GM18507 (cell line): Measurements from ENCODE around the gene RAPGEF2.
"Not testable (repeated sequence)": the region's sequence is repeated elsewhere in the genome, so short reads cannot be mapped to it uniquely, and the experiment has no call there.

Experiments used
- DNase-seq: peaks from one replicate; pipeline ENCODE4 v3.0.0; 2011; ENCODE audit warnings: low read depth; ENCODE audit not compliant: insufficient read length; ENCODE audit errors: extremely low spot score
- FAIRE-seq: peaks from 2 replicates; lab custom pipeline; 2011; peaks lifted over from hg19 to GRCh38; lab: Jason Lieb, UNC

The RAPGEF2 gene

GRCh38 chr4:159284113-159284512 lies 181.2 kb downstream of the RAPGEF2 start:
- DNase-seq, result no peak
- no peak for FAIRE-seq

- no peak for FAIRE-seq
- no peak for DNase-seq
Measured at GRCh38 chr4:159284733-159285132, 181.9 kb downstream of the RAPGEF2 start.

- FAIRE-seq (no peak), DNase-seq (no peak)
Measured at GRCh38 chr4:159287767-159288166, 184.9 kb downstream of the RAPGEF2 start.

GRCh38 chr4:159289682-159290081 lies 186.8 kb downstream of the RAPGEF2 start:
- no peak for DNase-seq
- no peak for FAIRE-seq

- no peak for FAIRE-seq
- no peak for DNase-seq
Measured at GRCh38 chr4:159290321-159291030, 187.6 kb downstream of the RAPGEF2 start.

GRCh38 chr4:159291176-159291575 lies 188.3 kb downstream of the RAPGEF2 start:
- no peak for FAIRE-seq

GRCh38 chr4:159292137-159292896 lies 189.4 kb downstream of the RAPGEF2 start:
- DNase-seq, result no peak
- no peak for FAIRE-seq

More at GRCh38 chr4:159291176-159291575, 188.3 kb downstream of the RAPGEF2 start:
- DNase-seq, result no peak

- FAIRE-seq (no peak), DNase-seq (no peak)
Measured at GRCh38 chr4:159293811-159294515, 191.1 kb downstream of the RAPGEF2 start.

GRCh38 chr4:159296061-159296460 lies 193.2 kb downstream of the RAPGEF2 start:
- FAIRE-seq, result no peak
- no peak for DNase-seq

GRCh38 chr4:159297091-159297490 lies 194.2 kb downstream of the RAPGEF2 start:
- no peak for FAIRE-seq
- DNase-seq, result no peak

GRCh38 chr4:159298502-159298901 lies 195.6 kb downstream of the RAPGEF2 start:
- peak; percentile 69 for FAIRE-seq
- peak; percentile 4 for DNase-seq

GRCh38 chr4:159303435-159303834 lies 200.6 kb downstream of the RAPGEF2 start:
- DNase-seq, result no peak
- FAIRE-seq, result no peak

- FAIRE-seq, result no peak
- no peak for DNase-seq
Measured at GRCh38 chr4:159305129-159305528, 202.2 kb downstream of the RAPGEF2 start.

GRCh38 chr4:159307929-159308328 lies 205.1 kb downstream of the RAPGEF2 start:
- no peak for FAIRE-seq
- DNase-seq, result no peak

- no peak for FAIRE-seq
- DNase-seq, result no peak
Measured at GRCh38 chr4:159308566-159309340, 205.9 kb downstream of the RAPGEF2 start.

GRCh38 chr4:159312236-159312635 lies 209.4 kb downstream of the RAPGEF2 start:
- peak; percentile 5 for FAIRE-seq
- DNase-seq, result no peak

GRCh38 chr4:159315879-159316278 lies 213.0 kb downstream of the RAPGEF2 start:
- not testable (repeated sequence) for FAIRE-seq, DNase-seq

- DNase-seq, result no peak
- no peak for FAIRE-seq
Measured at GRCh38 chr4:159317203-159317602, 214.3 kb downstream of the RAPGEF2 start.

- no peak for FAIRE-seq
Measured at GRCh38 chr4:159319027-159319426, 216.1 kb downstream of the RAPGEF2 start.

GRCh38 chr4:159326480-159326879 lies 223.6 kb downstream of the RAPGEF2 start:
- no peak for FAIRE-seq

More at GRCh38 chr4:159319027-159319426, 216.1 kb downstream of the RAPGEF2 start:
- no peak for DNase-seq

More at GRCh38 chr4:159326480-159326879, 223.6 kb downstream of the RAPGEF2 start:
- no peak for DNase-seq
